NCI-H187 (cell line): ENCODE measurements around the gene CHRNG.
"Not testable (repeated sequence)": the region's sequence is repeated elsewhere in the genome, so short reads cannot be mapped to it uniquely, and the experiment has no call there.

Experiments
- DNase-seq, 2 experiments: peaks; one replicate each; lab custom pipeline; 2025; lab: John Stamatoyannopoulos, UW

The CHRNG gene

DNA sequence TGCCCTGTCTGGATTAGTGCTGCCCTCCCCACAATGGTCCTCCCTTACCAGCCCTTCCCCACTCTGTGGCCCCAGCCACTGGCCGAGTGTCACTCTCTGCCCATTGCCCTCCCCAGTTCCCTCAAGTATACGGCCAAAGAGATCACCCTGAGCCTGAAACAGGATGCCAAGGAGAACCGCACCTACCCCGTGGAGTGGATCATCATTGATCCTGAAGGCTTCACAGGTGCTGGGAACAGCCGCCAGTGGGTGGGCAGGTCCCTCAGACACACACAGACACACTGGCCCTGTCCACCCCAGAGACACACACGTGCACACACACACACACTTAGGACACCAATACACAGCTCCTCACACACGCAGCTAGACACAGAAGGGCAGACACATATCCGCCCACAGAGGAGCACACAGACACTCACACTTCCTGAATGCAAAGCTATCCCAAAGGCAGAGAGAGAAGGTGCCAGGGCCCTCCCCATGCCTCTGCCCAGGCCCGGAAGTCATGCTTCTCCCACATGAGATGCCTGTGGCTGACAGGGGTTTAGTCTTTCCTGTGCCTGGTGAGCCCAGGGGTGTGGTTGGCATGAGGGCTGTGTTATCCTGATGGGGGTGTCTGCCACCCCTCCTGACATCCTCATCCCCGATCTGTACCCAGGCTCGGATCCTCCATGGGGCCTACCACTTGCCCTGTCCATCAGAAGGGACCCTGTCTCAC is 10.6 kb upstream of the CHRNG start:
- no peak for DNase-seq

DNA sequence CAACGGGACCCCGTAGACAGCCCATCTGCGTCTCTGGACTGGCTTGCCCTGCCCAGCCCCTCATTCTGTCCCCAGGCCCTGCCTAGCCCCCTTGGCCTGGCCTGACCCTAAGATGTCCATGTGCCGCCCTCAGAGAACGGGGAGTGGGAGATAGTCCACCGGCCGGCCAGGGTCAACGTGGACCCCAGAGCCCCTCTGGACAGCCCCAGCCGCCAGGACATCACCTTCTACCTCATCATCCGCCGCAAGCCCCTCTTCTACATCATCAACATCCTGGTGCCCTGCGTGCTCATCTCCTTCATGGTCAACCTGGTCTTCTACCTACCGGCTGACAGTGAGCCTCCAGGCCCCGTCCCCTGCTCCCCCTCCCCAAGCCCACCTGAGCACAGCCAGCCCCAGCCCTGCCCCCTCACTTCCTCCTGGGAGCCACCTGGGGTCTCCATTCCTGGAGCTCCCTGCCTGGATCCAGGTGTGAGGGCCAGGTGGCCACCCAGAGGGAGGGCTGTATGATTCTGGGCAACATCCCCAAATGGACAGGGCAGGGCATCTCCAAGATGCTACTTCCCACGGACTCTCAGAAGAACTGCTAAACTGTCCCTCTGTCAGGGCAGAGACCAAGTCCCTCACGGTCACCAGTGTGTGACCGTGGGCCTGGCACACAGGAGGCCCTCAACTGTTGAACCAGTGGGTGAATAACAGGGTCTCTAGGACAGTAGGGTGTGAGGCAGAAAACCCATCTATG is 9.5 kb upstream of the CHRNG start:
- no peak for DNase-seq

DNA sequence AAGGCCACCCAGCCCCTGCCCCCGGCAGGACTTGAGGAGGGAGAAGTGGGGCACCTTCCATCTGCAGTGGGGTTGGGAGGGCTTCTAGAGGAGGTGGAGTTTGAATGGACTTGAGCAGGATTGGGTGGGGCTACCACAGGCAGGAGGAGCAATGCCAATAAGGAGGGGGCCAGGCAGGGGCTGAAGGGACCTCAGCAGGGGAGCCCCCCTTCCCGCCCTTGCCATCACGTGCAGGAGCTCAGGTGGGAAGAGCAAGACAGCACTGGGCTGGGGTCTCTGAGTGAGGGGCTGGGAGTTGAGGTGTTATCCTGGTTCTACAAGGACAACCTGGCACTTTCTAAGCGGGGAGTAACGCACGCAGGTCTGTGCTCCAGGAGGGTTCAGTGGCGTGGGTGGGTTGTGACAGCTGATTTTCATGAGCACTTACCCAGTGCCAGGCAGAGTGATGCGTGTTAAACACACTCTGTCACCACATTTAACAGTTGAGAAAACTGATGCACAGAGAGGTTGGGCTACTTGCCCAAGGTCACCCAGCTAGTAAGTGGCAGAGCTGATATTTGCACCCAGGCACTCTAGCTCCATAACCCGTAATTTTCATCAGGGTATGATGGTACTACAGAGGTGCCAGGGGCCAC is 8.7 kb upstream of the CHRNG start:
- DNase-seq = no peak

DNA sequence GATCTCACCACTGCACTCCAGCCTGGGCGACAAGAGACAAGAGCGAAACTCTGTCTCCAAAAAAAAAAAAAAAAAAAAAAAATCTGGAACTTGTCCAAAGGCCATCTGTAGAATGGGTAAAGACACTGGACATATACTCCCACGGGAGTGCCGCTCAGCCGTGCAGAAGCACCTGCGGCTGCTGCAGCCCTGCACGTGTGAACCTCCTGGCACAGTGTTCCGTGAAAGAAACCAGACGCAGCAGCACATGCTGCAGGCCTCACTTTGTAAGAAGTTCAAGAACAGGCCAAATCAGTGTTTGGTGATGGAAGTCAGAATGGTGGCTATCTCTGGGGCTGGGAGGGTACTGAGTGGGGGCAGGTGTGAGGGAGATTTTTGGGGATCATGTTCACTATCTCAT is 7.1 kb upstream of the CHRNG start:
- DNase-seq = no peak

DNA sequence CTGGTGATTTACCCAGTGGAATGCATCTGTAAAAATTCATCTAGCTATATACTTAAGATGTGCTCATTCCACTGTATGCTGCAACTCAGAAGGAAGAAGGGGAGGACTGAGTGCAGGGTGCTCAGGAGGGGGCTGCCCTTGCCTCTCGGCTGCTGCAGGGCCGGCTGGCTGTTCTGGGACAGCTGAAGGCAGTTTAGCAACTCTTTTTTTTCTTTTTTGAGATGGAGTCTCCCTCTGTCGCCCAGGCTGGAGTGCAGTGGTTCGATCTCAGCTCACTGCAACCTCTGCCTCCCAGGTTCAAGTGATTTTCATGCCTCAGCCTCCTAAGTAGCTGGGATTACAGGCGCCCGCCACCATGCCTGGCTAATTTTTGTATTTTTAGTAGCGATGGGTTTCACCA is 6.7 kb upstream of the CHRNG start:
- DNase-seq = not testable (repeated sequence)

DNA sequence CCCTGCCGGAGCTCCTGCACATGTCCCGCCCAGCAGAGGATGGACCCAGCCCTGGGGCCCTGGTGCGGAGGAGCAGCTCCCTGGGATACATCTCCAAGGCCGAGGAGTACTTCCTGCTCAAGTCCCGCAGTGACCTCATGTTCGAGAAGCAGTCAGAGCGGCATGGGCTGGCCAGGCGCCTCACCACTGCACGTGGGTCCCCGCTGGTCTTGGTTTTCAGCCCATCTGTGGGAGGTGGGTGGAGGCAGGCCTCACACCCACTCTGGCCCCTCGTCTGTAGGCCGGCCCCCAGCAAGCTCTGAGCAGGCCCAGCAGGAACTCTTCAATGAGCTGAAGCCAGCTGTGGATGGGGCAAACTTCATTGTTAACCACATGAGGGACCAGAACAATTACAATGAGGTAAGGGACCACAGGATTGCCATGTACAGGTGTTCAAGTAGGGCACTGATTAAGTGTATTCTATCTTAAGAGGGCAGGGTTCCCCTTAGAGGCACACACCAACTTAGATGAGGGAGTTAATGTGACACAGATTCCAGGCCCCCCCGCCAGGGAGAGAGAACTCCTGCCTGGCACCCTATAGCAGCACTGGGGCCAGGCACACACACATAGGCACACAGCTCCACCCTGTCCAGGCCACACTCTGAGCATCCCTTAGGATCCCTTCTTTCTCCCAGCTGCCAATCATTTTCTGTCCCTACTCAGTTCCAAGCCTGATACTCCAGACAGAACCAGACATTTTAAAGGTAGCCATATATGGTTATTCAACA is 5.4 kb upstream of the CHRNG start:
- DNase-seq = no peak

DNA sequence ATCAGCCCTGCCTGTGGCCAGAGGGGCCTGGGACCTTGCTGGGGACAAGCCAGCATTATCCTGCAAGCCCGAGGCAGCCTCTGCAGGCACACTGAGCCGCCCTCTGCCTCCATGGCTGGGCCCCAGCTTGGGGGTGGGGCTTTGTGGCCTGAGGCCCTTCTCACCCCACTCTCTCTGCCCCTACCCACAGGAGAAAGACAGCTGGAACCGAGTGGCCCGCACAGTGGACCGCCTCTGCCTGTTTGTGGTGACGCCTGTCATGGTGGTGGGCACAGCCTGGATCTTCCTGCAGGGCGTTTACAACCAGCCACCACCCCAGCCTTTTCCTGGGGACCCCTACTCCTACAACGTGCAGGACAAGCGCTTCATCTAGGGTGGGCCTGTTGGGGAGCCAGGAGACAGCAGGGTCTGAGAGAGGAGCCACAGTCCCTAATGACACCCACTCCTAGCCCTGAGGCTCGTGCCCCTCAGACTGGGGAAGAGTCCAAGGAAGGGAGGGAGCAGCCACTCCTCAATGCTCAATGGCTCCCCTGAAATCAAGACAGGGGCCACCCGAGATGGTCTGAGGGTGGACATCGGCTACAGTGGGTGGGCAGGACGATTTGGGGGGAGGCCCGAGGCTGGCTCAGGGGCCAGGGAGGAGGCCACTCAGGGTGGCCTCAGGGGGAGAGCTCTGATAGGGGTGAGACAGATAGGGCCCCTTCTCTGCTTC is 4.4 kb upstream of the CHRNG start:
- no peak for DNase-seq

DNA sequence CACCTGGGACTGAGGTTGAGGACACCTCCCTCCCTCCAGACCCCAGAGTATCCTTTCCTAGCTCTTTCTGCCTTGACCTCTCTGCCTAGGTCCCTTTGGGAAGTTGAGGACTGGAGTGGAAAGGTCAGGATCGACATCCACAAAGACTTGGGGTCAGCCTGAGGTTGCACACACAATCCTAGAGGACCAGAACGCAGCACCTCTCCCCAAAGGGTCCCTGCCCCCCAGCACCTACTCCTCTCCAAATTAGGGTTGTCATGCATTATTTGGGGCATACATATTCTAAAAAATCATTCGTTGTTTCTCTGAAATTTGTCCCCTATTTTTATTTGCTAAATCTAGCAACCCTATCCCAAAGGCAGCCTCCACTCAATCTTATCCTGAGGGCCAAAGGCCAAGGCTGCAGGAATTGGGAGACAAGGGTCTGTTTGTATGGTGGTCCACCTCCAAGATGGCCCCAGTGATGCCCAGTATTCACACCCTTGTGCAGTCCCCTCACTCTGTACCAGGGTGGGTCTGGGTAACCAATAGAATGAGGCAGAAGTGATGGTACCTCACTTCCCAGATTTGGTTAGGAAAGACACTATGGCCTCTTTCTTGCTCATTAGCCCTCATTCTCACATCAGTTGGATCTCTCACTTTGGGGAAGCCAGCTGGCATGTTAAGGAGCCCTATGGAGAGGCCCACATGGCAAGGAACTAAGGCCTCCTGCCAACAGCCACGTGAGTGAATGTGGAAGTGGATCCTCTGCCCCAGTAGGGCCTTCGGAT is 3.5 kb upstream of the CHRNG start:
- DNase-seq = no peak

DNA sequence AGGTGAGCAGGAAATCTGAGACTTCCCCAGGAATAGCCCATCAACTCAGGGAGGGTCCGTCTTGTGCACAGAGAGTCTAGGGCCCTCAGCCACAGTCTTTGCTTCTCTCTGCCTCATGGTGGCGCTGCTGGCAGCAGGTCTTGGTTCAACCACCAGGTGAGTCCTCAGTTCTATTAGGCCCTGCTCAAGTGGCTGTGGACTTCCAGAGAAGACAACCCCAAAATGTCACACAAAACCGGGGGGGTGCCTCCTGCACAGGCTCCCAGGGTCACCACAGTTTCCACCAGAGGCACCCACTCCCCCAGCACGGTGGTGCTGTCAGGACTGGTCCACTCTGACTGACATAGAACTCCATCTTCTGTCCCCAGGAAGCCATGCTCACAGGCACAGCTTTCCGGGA is 2.4 kb upstream of the CHRNG start:
- no peak for DNase-seq

DNA sequence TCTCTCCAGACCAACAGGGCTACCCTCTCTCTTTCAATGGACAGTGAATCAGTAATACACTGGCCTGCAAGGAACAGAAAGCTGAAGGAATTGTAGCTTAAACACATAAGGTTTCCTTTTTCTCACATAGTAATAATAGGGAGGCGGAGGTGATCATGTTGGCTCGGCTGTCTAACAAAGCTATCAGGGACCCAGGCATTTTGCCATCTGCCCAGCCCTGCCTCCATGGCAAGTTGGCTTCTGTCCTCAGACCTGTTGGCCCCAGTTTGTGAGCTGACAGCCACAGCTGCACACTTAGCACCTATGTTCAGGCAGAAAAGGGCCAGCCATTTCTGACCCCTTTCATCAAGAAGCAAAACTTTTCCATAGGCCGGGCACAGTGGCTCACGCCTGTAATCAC is 2.0 kb upstream of the CHRNG start:
- DNase-seq = no peak

DNA sequence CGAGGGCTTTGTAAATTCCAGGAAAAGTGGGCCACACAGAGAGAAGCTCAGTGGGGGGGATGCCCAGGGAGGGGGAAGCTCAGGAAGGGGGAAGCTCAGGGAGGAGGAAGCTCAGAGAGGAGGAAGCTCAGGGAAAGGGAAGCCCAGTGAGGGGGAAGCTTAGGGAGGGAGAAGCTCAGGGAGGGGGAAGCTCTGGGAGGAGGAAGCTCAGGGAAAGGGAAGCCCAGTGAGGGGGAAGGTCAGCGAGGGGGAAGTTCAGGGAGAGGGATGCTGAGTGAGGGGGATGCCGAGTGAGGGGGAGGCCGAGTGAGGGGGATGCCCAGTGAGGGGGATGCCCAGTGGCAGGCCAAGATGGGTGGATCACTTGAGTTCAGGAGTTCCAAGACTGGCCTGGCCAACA is 821 bp upstream of the CHRNG start:
- DNase-seq = no peak

DNA sequence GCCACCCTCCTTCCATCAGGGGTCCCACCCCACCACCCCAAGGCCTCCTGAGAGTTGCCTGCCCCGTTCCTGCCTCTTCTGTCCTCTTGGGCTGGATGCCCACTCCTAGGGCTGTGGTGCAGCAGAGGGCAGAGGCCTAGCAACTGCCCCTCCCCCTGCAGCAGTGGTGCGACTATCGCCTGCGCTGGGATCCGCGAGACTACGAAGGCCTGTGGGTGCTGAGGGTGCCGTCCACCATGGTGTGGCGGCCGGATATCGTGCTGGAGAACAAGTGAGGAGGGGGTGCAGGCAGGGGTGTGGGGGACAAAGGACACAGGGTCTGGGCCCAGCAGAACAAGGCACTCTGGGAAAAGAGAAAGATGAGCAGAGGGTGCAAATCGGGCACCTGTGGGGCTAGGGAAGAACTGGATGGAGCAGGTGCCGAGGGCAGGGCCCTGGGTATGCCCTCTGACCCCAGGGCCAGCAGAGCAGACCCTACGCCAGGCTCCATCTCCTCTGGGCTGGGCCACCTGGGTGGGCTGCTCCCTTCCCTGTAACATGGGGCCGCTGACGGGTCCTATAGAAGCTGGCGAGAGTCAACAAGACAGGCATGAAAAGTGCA is 1.0 kb downstream of the CHRNG start:
- DNase-seq = no peak

DNA sequence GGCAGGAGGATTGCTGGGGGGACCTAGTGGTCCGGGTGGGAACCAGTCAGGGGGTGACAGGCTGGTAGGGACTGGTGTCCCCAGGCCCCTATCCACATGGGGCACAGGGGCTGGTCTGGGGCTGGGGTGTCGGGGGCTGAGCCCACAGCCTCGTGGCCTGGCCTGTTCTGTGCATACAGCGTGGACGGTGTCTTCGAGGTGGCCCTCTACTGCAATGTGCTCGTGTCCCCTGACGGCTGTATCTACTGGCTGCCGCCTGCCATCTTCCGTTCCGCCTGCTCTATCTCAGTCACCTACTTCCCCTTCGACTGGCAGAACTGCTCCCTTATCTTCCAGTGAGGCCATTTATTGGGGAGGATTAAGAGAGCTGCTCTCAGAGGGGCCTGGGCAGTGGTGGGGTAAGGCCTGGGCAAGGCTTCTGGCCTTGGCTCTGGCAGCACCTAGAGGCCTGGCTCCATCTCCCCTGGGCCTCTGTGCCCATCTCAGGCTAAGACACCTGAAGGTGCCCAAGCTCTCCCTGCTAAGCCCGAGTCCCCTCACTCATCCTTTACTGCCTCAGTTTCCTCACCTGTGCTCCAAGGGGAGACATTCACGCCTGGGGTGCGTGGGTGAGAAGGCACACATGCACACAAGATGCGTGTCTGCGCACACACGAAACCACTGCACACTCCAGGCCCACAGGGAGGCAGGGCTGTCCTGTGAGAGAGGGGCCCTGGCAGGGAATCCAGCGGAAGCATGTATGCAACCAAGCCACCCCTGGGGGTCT is 1.9 kb downstream of the CHRNG start:
- no peak for DNase-seq

DNA sequence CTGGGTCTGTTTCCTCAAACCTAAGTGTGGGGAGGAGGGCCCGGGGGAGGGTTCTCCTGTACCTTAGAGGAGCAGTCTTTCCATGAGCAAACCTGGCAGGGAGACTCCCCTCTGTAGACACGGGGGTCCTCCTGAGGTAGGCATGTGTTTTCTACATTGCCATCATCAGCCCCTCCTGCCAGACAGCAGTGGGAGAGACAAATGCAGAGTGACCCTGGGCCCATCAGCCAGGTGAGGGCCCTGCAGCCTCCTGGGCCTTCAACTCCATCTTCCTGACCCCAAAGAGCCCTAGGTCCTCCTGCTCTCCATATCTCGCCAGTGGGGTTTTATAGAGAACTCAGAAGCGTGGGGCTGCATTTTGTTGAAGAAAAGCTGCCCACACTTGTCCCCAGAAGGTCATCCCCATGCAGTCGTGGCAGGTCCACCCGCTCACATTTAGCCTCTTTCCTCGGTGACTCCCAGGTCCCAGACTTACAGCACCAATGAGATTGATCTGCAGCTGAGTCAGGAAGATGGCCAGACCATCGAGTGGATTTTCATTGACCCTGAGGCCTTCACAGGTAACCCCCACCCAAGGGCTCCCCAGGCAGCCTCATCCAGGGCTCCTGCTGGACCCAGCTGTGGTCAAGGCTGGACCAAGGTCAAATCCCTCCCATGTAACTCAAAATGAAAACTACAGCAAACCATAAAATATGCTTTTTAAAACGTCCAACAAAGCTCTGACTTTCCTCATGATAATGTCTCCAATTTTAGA is 2.6 kb downstream of the CHRNG start:
- DNase-seq = no peak

DNA sequence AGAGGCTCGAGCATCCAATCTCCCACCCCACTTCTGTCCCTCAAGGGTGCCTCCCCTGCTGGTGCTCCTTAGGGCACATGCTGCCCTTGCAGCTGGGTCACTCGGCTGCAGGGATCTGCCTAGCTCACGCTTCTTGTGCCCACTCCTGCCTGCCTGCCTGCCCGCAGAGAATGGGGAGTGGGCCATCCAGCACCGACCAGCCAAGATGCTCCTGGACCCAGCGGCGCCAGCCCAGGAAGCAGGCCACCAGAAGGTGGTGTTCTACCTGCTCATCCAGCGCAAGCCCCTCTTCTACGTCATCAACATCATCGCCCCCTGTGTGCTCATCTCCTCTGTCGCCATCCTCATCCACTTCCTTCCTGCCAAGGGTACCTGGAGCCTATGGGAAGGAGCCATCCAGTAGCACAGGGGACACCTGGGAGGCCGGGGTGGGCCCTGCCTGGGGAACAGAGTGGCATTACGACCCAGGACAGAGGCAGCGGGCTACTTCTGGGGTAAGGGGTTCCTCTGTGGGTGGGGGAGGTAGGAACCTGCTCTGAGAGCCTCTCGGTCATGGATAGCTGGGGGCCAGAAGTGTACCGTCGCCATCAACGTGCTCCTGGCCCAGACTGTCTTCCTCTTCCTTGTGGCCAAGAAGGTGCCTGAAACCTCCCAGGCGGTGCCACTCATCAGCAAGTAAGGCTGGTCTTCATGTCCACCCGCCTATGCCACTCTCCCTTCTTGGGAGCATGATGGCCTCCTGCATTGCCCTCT is 3.4 kb downstream of the CHRNG start:
- no peak for DNase-seq

DNA sequence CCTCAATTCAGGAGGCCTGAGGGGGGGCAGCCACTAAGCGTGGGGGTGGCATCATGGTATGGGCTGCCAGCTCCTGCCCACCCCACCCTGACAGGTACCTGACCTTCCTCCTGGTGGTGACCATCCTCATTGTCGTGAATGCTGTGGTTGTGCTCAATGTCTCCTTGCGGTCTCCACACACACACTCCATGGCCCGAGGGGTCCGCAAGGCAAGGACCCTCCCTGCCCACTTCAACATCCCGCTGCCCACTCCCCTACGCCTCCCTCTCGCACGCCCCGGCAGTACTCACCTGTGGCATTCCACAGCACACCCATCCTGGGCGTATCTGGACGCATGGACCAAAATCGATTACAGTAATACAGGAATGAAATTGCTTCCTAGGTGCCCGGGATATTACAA is 4.0 kb downstream of the CHRNG start:
- DNase-seq = no peak

DNA sequence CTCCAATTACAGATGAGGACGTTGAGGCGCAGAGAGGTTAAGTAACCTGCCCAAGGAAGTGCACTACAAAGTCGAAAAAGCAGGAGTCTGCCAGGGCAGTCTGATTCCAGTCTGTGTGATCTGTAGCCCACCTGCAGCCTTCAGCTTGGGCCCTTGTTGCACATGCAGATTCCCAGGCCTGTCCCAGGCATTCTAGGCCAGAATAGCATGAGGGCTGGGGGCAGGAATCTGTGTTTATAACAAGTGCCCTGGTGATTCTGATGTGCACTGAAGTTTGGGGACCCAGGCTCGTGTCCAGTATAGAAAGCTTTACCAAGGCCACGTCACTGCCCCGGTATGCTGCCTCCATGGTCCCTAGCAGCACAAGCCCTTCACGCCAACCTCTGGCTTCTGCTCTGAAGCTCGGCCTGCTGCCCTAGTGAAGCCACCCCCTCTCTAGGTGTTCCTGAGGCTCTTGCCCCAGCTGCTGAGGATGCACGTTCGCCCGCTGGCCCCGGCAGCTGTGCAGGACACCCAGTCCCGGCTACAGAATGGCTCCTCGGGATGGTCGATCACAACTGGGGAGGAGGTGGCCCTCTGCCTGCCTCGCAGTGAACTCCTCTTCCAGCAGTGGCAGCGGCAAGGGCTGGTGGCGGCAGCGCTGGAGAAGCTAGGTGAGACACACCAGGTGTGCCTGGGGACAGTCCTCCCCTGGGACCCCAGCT is 4.6 kb downstream of the CHRNG start:
- no peak for DNase-seq

DNA sequence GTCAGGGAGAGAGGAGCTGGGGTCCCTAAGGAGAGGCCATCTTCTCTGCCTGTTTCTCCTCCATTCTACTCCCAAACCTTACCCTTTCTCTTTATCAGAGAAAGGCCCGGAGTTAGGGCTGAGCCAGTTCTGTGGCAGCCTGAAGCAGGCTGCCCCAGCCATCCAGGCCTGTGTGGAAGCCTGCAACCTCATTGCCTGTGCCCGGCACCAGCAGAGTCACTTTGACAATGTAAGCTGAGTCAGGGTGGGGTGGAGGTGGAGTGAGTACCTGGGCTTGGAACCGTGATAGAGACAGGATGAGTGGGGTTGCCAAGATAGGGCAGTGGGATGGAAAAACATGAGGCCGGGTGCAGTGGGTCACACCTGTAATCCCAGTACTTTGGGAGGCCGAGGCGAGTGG is 5.2 kb downstream of the CHRNG start:
- DNase-seq = no peak
